NOMO-1 (cell line): Measurements from ENCODE around the gene SIRT7.

Experiments used
- DNase-seq, 2 experiments: peaks; one replicate each; lab custom pipeline; 2025; ENCODE audit not compliant: unreplicated experiment in 2 of 2; lab: John Stamatoyannopoulos, UW

Gene SIRT7

GRCh38 chr17:81890447-81891302, 27.3 kb downstream of the SIRT7 start:
- DNase-seq: peak in 1 of 2 experiments; percentile 16

GRCh38 chr17:81889602-81890001, 28.4 kb downstream of the SIRT7 start:
- DNase-seq: no peak

- DNase-seq: no peak
These were observed 28.9 kb downstream of the SIRT7 start for GRCh38 chr17:81888988-81889595.

GRCh38 chr17:81888105-81888987, 29.6 kb downstream of the SIRT7 start:
- DNase-seq: no peak

- DNase-seq: no peak
These were observed 32.0 kb downstream of the SIRT7 start for GRCh38 chr17:81885869-81886548.

GRCh38 chr17:81885454-81885853, 32.5 kb downstream of the SIRT7 start:
- DNase-seq: no peak

- DNase-seq: no peak
These were observed 33.0 kb downstream of the SIRT7 start for GRCh38 chr17:81884968-81885367.

GRCh38 chr17:81884520-81884919, 33.5 kb downstream of the SIRT7 start:
- no peak for DNase-seq

- DNase-seq: no peak
These were observed 38.9 kb downstream of the SIRT7 start for GRCh38 chr17:81879121-81879520.

- DNase-seq: no peak
These were observed 39.7 kb downstream of the SIRT7 start for GRCh38 chr17:81878294-81878693.

- DNase-seq: no peak
These were observed 40.4 kb downstream of the SIRT7 start for GRCh38 chr17:81877569-81877968.

GRCh38 chr17:81871387-81872230, 46.4 kb downstream of the SIRT7 start:
- DNase-seq: peak; percentile 82 to 87

GRCh38 chr17:81870981-81871386, 47.0 kb downstream of the SIRT7 start, which contains the start of gene ARHGDIA:
TSS of gene ARHGDIA (minus strand) at chr17:81871337. CDS start at chr17:81869930, 1,407 bp downstream.
- no peak for DNase-seq

- peak in 1 of 2 experiments; percentile 26 for DNase-seq
These were observed 47.6 kb downstream of the SIRT7 start for GRCh38 chr17:81870131-81870980.

- DNase-seq: no peak
These were observed 48.5 kb downstream of the SIRT7 start for GRCh38 chr17:81869221-81870130.

GRCh38 chr17:81868674-81869220, 49.2 kb downstream of the SIRT7 start:
- DNase-seq: no peak

- DNase-seq: no peak
These were observed 49.8 kb downstream of the SIRT7 start for GRCh38 chr17:81867991-81868673.
